MCF 10A (cell line): ENCODE results near the gene SLF1. TPM values are rescaled to one million over a fixed set of nuclear protein-coding genes. Genes with fewer than 3 reads are reported as not detected.

Experiments
- BruUV-seq: library from RNA; stranded (reverse); fragments of 400-500 nt; replicated peaks from 2 replicates; lab custom pipeline; 2021; lab: Mats Ljungman, UMichigan
- CTCF ChIA-PET: fragments of 300-600 bp; sonication (Branson Sonifier 250); formaldehyde crosslinking; extraction: SDS; loops from one replicate; lab custom pipeline; 2021; ENCODE audit warnings: antibody characterized with exemption, inconsistent platforms; lab: Yijun Ruan, JAX
- POLR2A ChIA-PET: fragments of 300-600, 350-650 bp; sonication (Branson Sonifier 250); formaldehyde crosslinking; extraction: SDS; loops from one replicate; lab custom pipeline; 2020; ENCODE audit warnings: antibody characterized with exemption, inconsistent platforms; lab: Yijun Ruan, JAX
- DNase-seq: peaks from one replicate; pipeline ENCODE4 v3.0.0-alpha.2; 2018; ENCODE audit not compliant: unreplicated experiment
- H3K27ac Mint-ChIP-seq: one replicate; pipeline ENCODE4 v1.8.0; 2022; ENCODE audit warnings: mild to moderate bottlenecking, low read depth, mixed read lengths; ENCODE audit not compliant: unreplicated experiment
- H3K27me3 Mint-ChIP-seq: one replicate; pipeline ENCODE4 v1.8.0; 2022; ENCODE audit warnings: mixed read lengths; ENCODE audit not compliant: insufficient read depth, unreplicated experiment
- H3K36me3 Mint-ChIP-seq: one replicate; pipeline ENCODE4 v1.8.0; 2022; ENCODE audit warnings: mild to moderate bottlenecking, moderate library complexity, mixed read lengths; ENCODE audit not compliant: insufficient read depth, unreplicated experiment
- H3K4me1 Mint-ChIP-seq: one replicate; pipeline ENCODE4 v1.8.0; 2022; ENCODE audit warnings: mixed read lengths; ENCODE audit not compliant: insufficient read depth, unreplicated experiment
- H3K4me3 Mint-ChIP-seq: one replicate; pipeline ENCODE4 v1.8.0; 2022; ENCODE audit warnings: mild to moderate bottlenecking, moderate library complexity, mixed read lengths; ENCODE audit not compliant: unreplicated experiment
- H3K9me3 Mint-ChIP-seq: one replicate; pipeline ENCODE4 v1.8.0; 2022; ENCODE audit warnings: mixed read lengths; ENCODE audit not compliant: unreplicated experiment
- intact Hi-C: fragments of 100-400 bp; cut with micrococcal nuclease; formaldehyde crosslinking; loops from 2 replicates; pipeline ENCODE4 v1.14.1; 2022
- total RNA-seq: library from RNA; stranded (reverse); gene quantifications from 2 replicates; pipeline ENCODE4 v1.2.3, GENCODE V29; 2022
- TF ChIP-seq, protein P1 (sequence below): fragments of 200-600 bp; IDR thresholded peaks from one replicate; pipeline ENCODE4 v1.8.0; 2022; ENCODE audit warnings: antibody characterized with exemption, mild to moderate bottlenecking; ENCODE audit not compliant: unreplicated experiment

Gene SLF1
- total RNA-seq, 1 experiment from 2014 or later: 6.0 TPM

- ChIA-PET CTCF (interaction anchor here (0.6 kb wide), 1 partner anchor 134 kb away, joined by 3 read pairs; no protein-coding TSS in a partner anchor), POLR2A (interaction anchor here (0.7 kb wide), 1 partner anchor 60 kb away, joined by 3 read pairs; no protein-coding TSS in a partner anchor)
- no peak for DNase-seq
- TF ChIP-seq, protein P1, sequence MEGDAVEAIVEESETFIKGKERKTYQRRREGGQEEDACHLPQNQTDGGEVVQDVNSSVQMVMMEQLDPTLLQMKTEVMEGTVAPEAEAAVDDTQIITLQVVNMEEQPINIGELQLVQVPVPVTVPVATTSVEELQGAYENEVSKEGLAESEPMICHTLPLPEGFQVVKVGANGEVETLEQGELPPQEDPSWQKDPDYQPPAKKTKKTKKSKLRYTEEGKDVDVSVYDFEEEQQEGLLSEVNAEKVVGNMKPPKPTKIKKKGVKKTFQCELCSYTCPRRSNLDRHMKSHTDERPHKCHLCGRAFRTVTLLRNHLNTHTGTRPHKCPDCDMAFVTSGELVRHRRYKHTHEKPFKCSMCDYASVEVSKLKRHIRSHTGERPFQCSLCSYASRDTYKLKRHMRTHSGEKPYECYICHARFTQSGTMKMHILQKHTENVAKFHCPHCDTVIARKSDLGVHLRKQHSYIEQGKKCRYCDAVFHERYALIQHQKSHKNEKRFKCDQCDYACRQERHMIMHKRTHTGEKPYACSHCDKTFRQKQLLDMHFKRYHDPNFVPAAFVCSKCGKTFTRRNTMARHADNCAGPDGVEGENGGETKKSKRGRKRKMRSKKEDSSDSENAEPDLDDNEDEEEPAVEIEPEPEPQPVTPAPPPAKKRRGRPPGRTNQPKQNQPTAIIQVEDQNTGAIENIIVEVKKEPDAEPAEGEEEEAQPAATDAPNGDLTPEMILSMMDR: no peak
- no peaks in the 10 kb centered on the region for H3K27me3 Mint-ChIP-seq
- intact Hi-C loops: no loop called here
- no TSS peak for BruUV-seq
- H3K9me3 Mint-ChIP-seq: no peaks in the 10 kb centered on the region
- no peak overlapping the region for H3K27ac Mint-ChIP-seq
- H3K4me3 Mint-ChIP-seq: no peak overlapping the region
- peaks cover 7% of the 10 kb centered on the region for H3K36me3 Mint-ChIP-seq
- H3K4me1 Mint-ChIP-seq: no peaks in the 10 kb centered on the region
Observed at GRCh38 chr5:94731471-94731870, 113.0 kb downstream of the SLF1 start.

GRCh38 chr5:94736498-94736897 lies 118.0 kb downstream of the SLF1 start:
- intact Hi-C loops: loop anchor here (2.0 to 5.0 kb wide), 2 partner anchors 124 to 839 kb away; no protein-coding TSS in a partner anchor
- Mint-ChIP-seq H3K27ac (no peak overlapping the region), H3K36me3 (peaks cover 7% of the 10 kb centered on the region), H3K27me3 (no peaks in the 10 kb centered on the region), H3K4me3 (no peak overlapping the region), H3K9me3 (no peaks in the 10 kb centered on the region), H3K4me1 (no peaks in the 10 kb centered on the region)
- BruUV-seq: no TSS peak
- DNase-seq: no peak
- ChIA-PET POLR2A (no interaction called here), CTCF (interaction anchor here (0.6 to 2.4 kb wide), 11 partner anchors 10 to 1546 kb away, joined by 3 to 20 read pairs (median 4); no protein-coding TSS in a partner anchor)
- TF ChIP-seq, protein P1: no peak

- no peaks in the 10 kb centered on the region for H3K9me3 Mint-ChIP-seq
- POLR2A ChIA-PET: no interaction called here
- no TSS peak for BruUV-seq
- H3K36me3 Mint-ChIP-seq: peaks cover 7% of the 10 kb centered on the region
- no peaks in the 10 kb centered on the region for H3K4me1 Mint-ChIP-seq
- H3K4me3 Mint-ChIP-seq: no peak overlapping the region
- no peaks in the 10 kb centered on the region for H3K27me3 Mint-ChIP-seq
- TF ChIP-seq, protein P1: no peak
- intact Hi-C loops: no loop called here
- CTCF ChIA-PET: interaction anchor here (1.0 kb wide), 1 partner anchor 167 kb away, joined by 3 read pairs; no protein-coding TSS in a partner anchor
- H3K27ac Mint-ChIP-seq: peak overlapping the region; percentile 31
- no peak for DNase-seq
Observed at GRCh38 chr5:94740286-94740685, 121.8 kb downstream of the SLF1 start.

DNA sequence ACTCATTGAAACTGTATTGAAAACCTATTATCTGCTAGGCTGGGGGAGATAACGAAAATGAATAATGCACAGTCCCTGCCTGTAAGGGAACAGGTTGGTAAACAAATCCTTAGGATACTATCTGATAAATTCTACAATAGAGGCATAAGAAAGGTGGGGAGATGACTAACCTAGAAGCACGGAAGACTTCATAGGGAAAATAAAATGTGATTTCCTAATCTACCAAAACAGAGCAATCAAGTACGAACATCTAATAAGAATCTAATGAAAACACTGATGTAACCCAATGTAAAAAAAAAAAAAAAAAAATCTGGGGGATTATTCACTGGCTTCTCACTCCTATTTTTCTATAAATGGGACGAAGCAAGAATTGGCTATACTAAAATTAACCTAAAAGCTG lies 124.4 kb downstream of the SLF1 start:
- DNase-seq: no peak
- Mint-ChIP-seq H3K9me3 (no peaks in the 10 kb centered on the region), H3K27me3 (no peaks in the 10 kb centered on the region), H3K27ac (no peak overlapping the region), H3K4me1 (peaks cover 6% of the 10 kb centered on the region), H3K4me3 (no peak overlapping the region), H3K36me3 (peaks cover 7% of the 10 kb centered on the region)
- POLR2A ChIA-PET: no interaction called here
- CTCF ChIA-PET: interaction anchor here (0.6 to 0.7 kb wide), 3 partner anchors 23 to 1822 kb away, joined by 3 to 7 read pairs (median 5); no protein-coding TSS in a partner anchor
- TF ChIP-seq, protein P1: no peak
- intact Hi-C loops: no loop called here
- BruUV-seq: no TSS peak
